ENCODE results near the gene PHF24. TPM values are rescaled to one million over a fixed set of nuclear protein-coding genes. Genes with fewer than 3 reads are reported as not detected.
"Not testable (repeated sequence)": the region's sequence is repeated elsewhere in the genome, so short reads cannot be mapped to it uniquely, and the experiment has no call there.

PHF24 gene
- total RNA-seq, 1 donor, result not detected

DNA sequence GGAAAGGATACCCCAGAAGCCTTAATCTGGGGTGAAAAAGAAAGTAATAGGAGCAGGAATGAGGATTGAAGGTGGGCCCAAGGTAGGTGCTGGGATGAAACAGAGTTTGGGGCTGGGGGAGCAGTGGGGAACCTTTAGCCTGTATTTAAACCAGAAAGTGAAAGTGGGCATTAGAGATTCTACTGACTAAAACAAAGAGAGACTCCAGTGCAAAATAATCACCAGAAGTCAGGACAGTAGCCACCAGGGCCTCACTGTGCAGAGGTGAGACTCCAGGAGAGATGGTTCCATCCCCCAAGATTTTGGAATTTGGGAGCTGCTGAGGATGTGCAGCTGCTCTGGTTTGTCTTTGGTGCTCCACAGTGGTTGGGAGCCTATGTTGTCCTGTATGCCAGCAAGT is 44.5 kb downstream of the PHF24 start:
- TF ChIP-seq, protein P1, sequence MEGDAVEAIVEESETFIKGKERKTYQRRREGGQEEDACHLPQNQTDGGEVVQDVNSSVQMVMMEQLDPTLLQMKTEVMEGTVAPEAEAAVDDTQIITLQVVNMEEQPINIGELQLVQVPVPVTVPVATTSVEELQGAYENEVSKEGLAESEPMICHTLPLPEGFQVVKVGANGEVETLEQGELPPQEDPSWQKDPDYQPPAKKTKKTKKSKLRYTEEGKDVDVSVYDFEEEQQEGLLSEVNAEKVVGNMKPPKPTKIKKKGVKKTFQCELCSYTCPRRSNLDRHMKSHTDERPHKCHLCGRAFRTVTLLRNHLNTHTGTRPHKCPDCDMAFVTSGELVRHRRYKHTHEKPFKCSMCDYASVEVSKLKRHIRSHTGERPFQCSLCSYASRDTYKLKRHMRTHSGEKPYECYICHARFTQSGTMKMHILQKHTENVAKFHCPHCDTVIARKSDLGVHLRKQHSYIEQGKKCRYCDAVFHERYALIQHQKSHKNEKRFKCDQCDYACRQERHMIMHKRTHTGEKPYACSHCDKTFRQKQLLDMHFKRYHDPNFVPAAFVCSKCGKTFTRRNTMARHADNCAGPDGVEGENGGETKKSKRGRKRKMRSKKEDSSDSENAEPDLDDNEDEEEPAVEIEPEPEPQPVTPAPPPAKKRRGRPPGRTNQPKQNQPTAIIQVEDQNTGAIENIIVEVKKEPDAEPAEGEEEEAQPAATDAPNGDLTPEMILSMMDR (IDR thresholded peaks at IDR 0.05; ENCODE audit: insufficient read depth, low read depth, low read length), result no peak
- no peak for DNase-seq (ENCODE audit: low read depth)
- H3K4me3 ChIP-seq (ENCODE audit: low read depth, low read length), result no peak overlapping the region

GRCh38 chr9:35004299-35004698 is 46.2 kb downstream of the PHF24 start:
- not testable (repeated sequence) for H3K4me3 ChIP-seq (ENCODE audit: low read depth, low read length); DNase-seq (ENCODE audit: low read depth)

- no peak overlapping the region for H3K4me3 ChIP-seq (ENCODE audit: low read depth, low read length)
- TF ChIP-seq, protein P1 (IDR thresholded peaks at IDR 0.05; ENCODE audit: insufficient read depth, low read depth, low read length), result no peak
- DNase-seq (ENCODE audit: low read depth), result no peak
These were observed 52.4 kb downstream of the PHF24 start for GRCh38 chr9:35010351-35010958.

GRCh38 chr9:35014517-35014916 is 56.4 kb downstream of the PHF24 start:
- H3K4me3 ChIP-seq (ENCODE audit: low read depth, low read length), result no peak overlapping the region
- TF ChIP-seq, protein P1 (IDR thresholded peaks at IDR 0.05; ENCODE audit: insufficient read depth, low read depth, low read length), result no peak
- DNase-seq (ENCODE audit: low read depth), result no peak

- not testable (repeated sequence) for H3K4me3 ChIP-seq (ENCODE audit: low read depth, low read length)
- DNase-seq (ENCODE audit: low read depth), result peak; percentile 37
These were observed 65.4 kb downstream of the PHF24 start for GRCh38 chr9:35023443-35023842.

DNA sequence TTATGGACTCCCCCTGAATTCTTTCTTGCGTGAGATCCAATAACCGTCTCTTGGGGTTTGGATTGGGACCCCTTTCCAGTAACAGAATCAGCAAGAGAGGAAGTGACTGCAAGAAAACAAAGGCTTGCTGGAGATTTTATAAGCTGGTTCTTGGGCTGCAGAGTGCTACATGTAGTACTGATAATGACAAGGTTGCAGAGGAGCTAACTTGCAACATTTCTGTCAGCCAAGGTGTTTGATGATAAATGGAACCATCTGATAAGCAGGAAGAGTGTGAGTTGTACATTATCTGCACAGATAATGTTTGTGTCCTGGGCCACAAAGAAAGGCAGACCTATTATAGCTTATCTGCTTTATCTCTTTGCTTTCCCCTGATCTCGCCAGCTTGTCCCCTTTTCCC is 68.6 kb downstream of the PHF24 start:
- peak; percentile 27 for DNase-seq (ENCODE audit: low read depth)
- TF ChIP-seq, protein P1 (IDR thresholded peaks at IDR 0.05; ENCODE audit: insufficient read depth, low read depth, low read length), result no peak

GRCh38 chr9:35027374-35027773 is 69.3 kb downstream of the PHF24 start:
- no peak for DNase-seq (ENCODE audit: low read depth)
- TF ChIP-seq, protein P1 (IDR thresholded peaks at IDR 0.05; ENCODE audit: insufficient read depth, low read depth, low read length), result no peak
- no peak overlapping the region for H3K4me3 ChIP-seq (ENCODE audit: low read depth, low read length)

More for the DNA sequence above, 68.6 kb downstream of the PHF24 start:
- H3K4me3 ChIP-seq (ENCODE audit: low read depth, low read length), result no peak overlapping the region

- peak; percentile 16 for DNase-seq (ENCODE audit: low read depth)
- no peak overlapping the region for H3K4me3 ChIP-seq (ENCODE audit: low read depth, low read length)
- TF ChIP-seq, protein P1 (IDR thresholded peaks at IDR 0.05; ENCODE audit: insufficient read depth, low read depth, low read length), result no peak
These were observed 69.8 kb downstream of the PHF24 start for GRCh38 chr9:35027860-35028259.
